H9 (cell line): Measurements from ENCODE around the gene USP43. TPM values are rescaled to one million over a fixed set of nuclear protein-coding genes. Genes with fewer than 3 reads are reported as not detected.

Experiments used
- DNase-seq: peaks from one replicate; pipeline ENCODE4 v3.0.0-alpha.2; 2017
- H2AFZ ChIP-seq: one replicate; pipeline ENCODE4 v1.6.1; 2013; ENCODE audit warnings: mild to moderate bottlenecking, low read length, control low read depth, moderate library complexity
- H2AK5ac ChIP-seq: 2 replicates; pipeline ENCODE4 v1.6.1; 2013; ENCODE audit warnings: low read length, control low read depth, mixed read lengths; ENCODE audit not compliant: insufficient read length
- H2BK120ac ChIP-seq: one replicate; pipeline ENCODE4 v1.6.1; 2013; ENCODE audit warnings: low read depth, mild to moderate bottlenecking, low read length, control low read depth, inconsistent platforms; ENCODE audit not compliant: poor library complexity, severe bottlenecking
- H2BK12ac ChIP-seq: 2 replicates; pipeline ENCODE4 v1.6.1; 2013; ENCODE audit warnings: low read length, control low read depth, mixed read lengths, low read depth; ENCODE audit not compliant: insufficient read length
- H2BK15ac ChIP-seq: 2 replicates; pipeline ENCODE4 v1.6.1; 2013; ENCODE audit warnings: low read depth, low read length, control low read depth
- H2BK20ac ChIP-seq: one replicate; pipeline ENCODE4 v1.6.1; 2013; ENCODE audit warnings: low read depth, mild to moderate bottlenecking, low read length, control low read depth, inconsistent platforms; ENCODE audit not compliant: poor library complexity, severe bottlenecking
- H2BK5ac ChIP-seq: 2 replicates; pipeline ENCODE4 v1.6.1; 2013; ENCODE audit warnings: low read length, control low read depth, mixed read lengths; ENCODE audit not compliant: insufficient read length
- H3K14ac ChIP-seq: 2 replicates; pipeline ENCODE4 v1.6.1; 2013; ENCODE audit warnings: low read length, control low read depth; ENCODE audit not compliant: insufficient read depth
- H3K18ac ChIP-seq: 2 replicates; pipeline ENCODE4 v1.6.1; 2013; ENCODE audit warnings: low read depth, mild to moderate bottlenecking, mixed read lengths, low read length, control low read depth; ENCODE audit not compliant: insufficient read length
- H3K23ac ChIP-seq: 2 replicates; pipeline ENCODE4 v1.6.1; 2013; ENCODE audit warnings: low read length, control low read depth, mixed read lengths, low read depth; ENCODE audit not compliant: insufficient read length
- H3K23me2 ChIP-seq: 2 replicates; pipeline ENCODE4 v1.6.1; 2013; ENCODE audit warnings: low read depth, mild to moderate bottlenecking, mixed read lengths, low read length, control low read depth; ENCODE audit not compliant: insufficient read length, poor library complexity, severe bottlenecking
- H3K27ac ChIP-seq: 2 replicates; pipeline ENCODE4 v1.5.1; 2013; ENCODE audit warnings: low read length, control low read depth, mixed read lengths, low read depth; ENCODE audit not compliant: insufficient read length
- H3K27me3 ChIP-seq: 2 replicates; pipeline ENCODE4 v1.6.1; 2013; ENCODE audit warnings: low read length, control low read depth, inconsistent platforms; ENCODE audit not compliant: insufficient read depth
- H3K4ac ChIP-seq: 2 replicates; pipeline ENCODE4 v1.6.1; 2013; ENCODE audit warnings: low read depth, mild to moderate bottlenecking, control low read depth, inconsistent platforms, low read length, moderate library complexity
- H3K4me1 ChIP-seq: 2 replicates; pipeline ENCODE4 v1.6.1; 2013; ENCODE audit warnings: low read length, control low read depth, inconsistent platforms; ENCODE audit not compliant: insufficient read depth
- H3K4me2 ChIP-seq: 2 replicates; pipeline ENCODE4 v1.6.1; 2013; ENCODE audit warnings: low read length, control low read depth, mixed read lengths; ENCODE audit not compliant: insufficient read length, insufficient read depth
- H3K56ac ChIP-seq: 2 replicates; pipeline ENCODE4 v1.6.1; 2013; ENCODE audit warnings: low read depth, mild to moderate bottlenecking, mixed read lengths, low read length, control low read depth; ENCODE audit not compliant: insufficient read length
- H3K79me1 ChIP-seq: 2 replicates; pipeline ENCODE4 v1.6.1; 2013; ENCODE audit warnings: low read depth, mild to moderate bottlenecking, moderate library complexity, low read length, control low read depth, inconsistent platforms; ENCODE audit not compliant: insufficient read depth, poor library complexity, severe bottlenecking
- H3K79me2 ChIP-seq: 2 replicates; pipeline ENCODE4 v1.6.1; 2013; ENCODE audit warnings: low read length, control low read depth, inconsistent platforms; ENCODE audit not compliant: insufficient read depth
- H3K9ac ChIP-seq: 2 replicates; pipeline ENCODE4 v1.6.1; 2013; ENCODE audit warnings: low read length, control low read depth, mixed read lengths; ENCODE audit not compliant: insufficient read length; ENCODE audit errors: extremely low read depth
- H3K9me3 ChIP-seq: one replicate; pipeline ENCODE4 v1.6.1; 2013; ENCODE audit warnings: low read depth, low read length, inconsistent platforms; ENCODE audit not compliant: control insufficient read depth
- H3T11ph ChIP-seq: one replicate; pipeline ENCODE4 v1.6.1; 2013; ENCODE audit warnings: mild to moderate bottlenecking, low read length, control low read depth, inconsistent platforms
- H4K20me1 ChIP-seq: one replicate; pipeline ENCODE4 v1.6.1; 2013; ENCODE audit not compliant: control insufficient read depth, insufficient read length, insufficient read depth
- H4K5ac ChIP-seq: 2 replicates; pipeline ENCODE4 v1.6.1; 2013; ENCODE audit warnings: low read depth, mild to moderate bottlenecking, mixed read lengths, low read length, control low read depth; ENCODE audit not compliant: insufficient read length
- H4K8ac ChIP-seq: replicated peaks from 2 replicates; pipeline ENCODE4 v1.6.1; 2013; ENCODE audit warnings: low read length, control low read depth, mixed read lengths, low read depth; ENCODE audit not compliant: insufficient read length
- H4K91ac ChIP-seq: 2 replicates; pipeline ENCODE4 v1.6.1; 2013; ENCODE audit warnings: low read depth, mild to moderate bottlenecking, moderate library complexity, mixed read lengths, low read length, control low read depth; ENCODE audit not compliant: insufficient read length
- H3K27ac Mint-ChIP-seq, 3 experiments: 2 replicates in 2 of 3; 3 replicates in 1 of 3; pipeline ENCODE4 v1.8.0; 2020 to 2021; ENCODE audit warnings: mixed read lengths in 3 of 3, mild to moderate bottlenecking in 1 of 3, moderate library complexity in 1 of 3
- H3K27me3 Mint-ChIP-seq: 2 replicates; pipeline ENCODE4 v1.8.0; 2021; ENCODE audit warnings: low read depth, mild to moderate bottlenecking, moderate library complexity, mixed read lengths
- H3K36me3 Mint-ChIP-seq, 3 experiments: 2 replicates in 2 of 3; 3 replicates in 1 of 3; pipeline ENCODE4 v1.8.0; 2020 to 2021; ENCODE audit warnings: low read depth in 3 of 3, mixed read lengths in 3 of 3; ENCODE audit not compliant: insufficient read depth in 1 of 3
- H3K4me1 Mint-ChIP-seq, 2 experiments: 2 replicates each; pipeline ENCODE4 v1.8.0; 2020; ENCODE audit warnings: mixed read lengths in 2 of 2
- H3K4me3 Mint-ChIP-seq, 2 experiments: 2 replicates in 1 of 2; 3 replicates in 1 of 2; pipeline ENCODE4 v1.8.0; 2020 to 2021; ENCODE audit warnings: mild to moderate bottlenecking in 2 of 2, mixed read lengths in 2 of 2, moderate library complexity in 1 of 2
- H3K9me3 Mint-ChIP-seq, 2 experiments: 2 replicates in 1 of 2; 3 replicates in 1 of 2; pipeline ENCODE4 v1.8.0; 2020; ENCODE audit warnings: mild to moderate bottlenecking in 2 of 2, mixed read lengths in 2 of 2, moderate library complexity in 1 of 2
- WGBS: extraction: QIAGEN DNeasy Blood & Tissue Kit; methylation state at CpG from one replicate; pipeline ENCODE4 v1.1.7; 2013; ENCODE audit warnings: missing lambda C conversion rate, low lambda C conversion rate, mixed read lengths; ENCODE audit not compliant: insufficient read length; ENCODE audit errors: extremely low coverage; 5-methylcytosine and 5-hydroxymethylcytosine counted together
- total RNA-seq: library from RNA; stranded (reverse); gene quantifications from 2 replicates; pipeline ENCODE4 v1.2.1, GENCODE V29; 2021
- TF ChIP-seq, protein P1 (sequence below): fragments of 200-600 bp; sonication (generic); conservative IDR thresholded peaks from 3 replicates; pipeline ENCODE4 v1.8.0; 2021; ENCODE audit warnings: antibody characterized with exemption, mild to moderate bottlenecking

Gene USP43
- total RNA-seq, 1 experiment from 2014 or later = 5.2 TPM

DNA sequence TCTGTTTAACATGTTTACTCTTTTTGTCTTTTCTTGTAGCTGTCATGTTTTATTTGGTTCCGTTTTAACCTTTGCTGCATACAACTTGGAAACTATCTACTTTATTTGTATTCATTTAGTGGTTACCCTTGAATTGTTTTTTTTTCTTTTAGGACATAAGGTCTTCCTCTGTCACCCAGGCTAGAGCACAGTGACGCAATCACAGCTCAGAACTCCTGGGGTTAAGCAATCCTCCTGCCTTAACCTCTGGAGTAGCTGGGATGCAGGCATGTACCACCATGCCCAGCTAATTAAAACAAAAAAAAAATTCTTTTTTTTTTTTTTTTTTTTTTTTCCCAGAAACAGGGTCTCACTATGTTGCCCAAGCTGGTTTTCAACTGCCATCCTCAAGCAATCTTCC is 29.8 kb upstream of the USP43 start:
- no peaks in the 10 kb centered on the region for H3K36me3 Mint-ChIP-seq
- Histone ChIP-seq H3K9ac (no peak overlapping the region), H2BK12ac (no peak overlapping the region), H3K14ac (no peak overlapping the region), H2BK20ac (no peak overlapping the region), H3K56ac (no peak overlapping the region), H2AK5ac (no peak overlapping the region), H4K91ac (no peak overlapping the region), H3K4me2 (no peak overlapping the region), H4K20me1 (no peaks in the 10 kb centered on the region), H2BK120ac (no peak overlapping the region), H4K5ac (no peak overlapping the region), H3K23ac (no peak overlapping the region), H3K9me3 (no peaks in the 10 kb centered on the region), H4K8ac (no peak overlapping the region), H3T11ph (no peak overlapping the region), H3K79me2 (no peaks in the 10 kb centered on the region), H3K27me3 (no peaks in the 10 kb centered on the region), H3K4ac (no peak overlapping the region), H2BK5ac (no peak overlapping the region), H3K27ac (no peak overlapping the region), H3K79me1 (no peaks in the 10 kb centered on the region), H2AFZ (no peak overlapping the region), H3K23me2 (no peaks in the 10 kb centered on the region), H3K18ac (no peak overlapping the region), H3K4me1 (no peaks in the 10 kb centered on the region), H2BK15ac (no peak overlapping the region)
- peaks cover 5% of the 10 kb centered on the region; the same call in 1 of the 2 replicates for H3K27me3 Mint-ChIP-seq
- H3K27ac Mint-ChIP-seq = no peak overlapping the region
- no peaks in the 10 kb centered on the region for H3K4me1 Mint-ChIP-seq
- no peak for DNase-seq
- H3K9me3 Mint-ChIP-seq = no peaks in the 10 kb centered on the region; a peak in 1 of 5 replicates
- no CpG with 5 or more reads among the region's 2 CpGs for WGBS
- H3K4me3 Mint-ChIP-seq = no peak overlapping the region
- TF ChIP-seq, protein P1, sequence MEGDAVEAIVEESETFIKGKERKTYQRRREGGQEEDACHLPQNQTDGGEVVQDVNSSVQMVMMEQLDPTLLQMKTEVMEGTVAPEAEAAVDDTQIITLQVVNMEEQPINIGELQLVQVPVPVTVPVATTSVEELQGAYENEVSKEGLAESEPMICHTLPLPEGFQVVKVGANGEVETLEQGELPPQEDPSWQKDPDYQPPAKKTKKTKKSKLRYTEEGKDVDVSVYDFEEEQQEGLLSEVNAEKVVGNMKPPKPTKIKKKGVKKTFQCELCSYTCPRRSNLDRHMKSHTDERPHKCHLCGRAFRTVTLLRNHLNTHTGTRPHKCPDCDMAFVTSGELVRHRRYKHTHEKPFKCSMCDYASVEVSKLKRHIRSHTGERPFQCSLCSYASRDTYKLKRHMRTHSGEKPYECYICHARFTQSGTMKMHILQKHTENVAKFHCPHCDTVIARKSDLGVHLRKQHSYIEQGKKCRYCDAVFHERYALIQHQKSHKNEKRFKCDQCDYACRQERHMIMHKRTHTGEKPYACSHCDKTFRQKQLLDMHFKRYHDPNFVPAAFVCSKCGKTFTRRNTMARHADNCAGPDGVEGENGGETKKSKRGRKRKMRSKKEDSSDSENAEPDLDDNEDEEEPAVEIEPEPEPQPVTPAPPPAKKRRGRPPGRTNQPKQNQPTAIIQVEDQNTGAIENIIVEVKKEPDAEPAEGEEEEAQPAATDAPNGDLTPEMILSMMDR = no peak
